ENCODE results near the gene WNT5A. TPM values are rescaled to one million over a fixed set of nuclear protein-coding genes. Genes with fewer than 3 reads are reported as not detected.

Gene WNT5A
- total RNA-seq, 3 donors from 2014 or later, result 7.0 to 54.7 (median 18.7) TPM

GRCh38 chr3:55514962-55515361 lies 27.9 kb upstream of the WNT5A start:
- no peak overlapping the region for H3K27ac ChIP-seq
- TF ChIP-seq POLR2A (IDR thresholded peaks at IDR 0.05) (no peak), POLR2AphosphoS5 (IDR thresholded peaks at IDR 0.05) (no peak)
- TF ChIP-seq, protein P1, sequence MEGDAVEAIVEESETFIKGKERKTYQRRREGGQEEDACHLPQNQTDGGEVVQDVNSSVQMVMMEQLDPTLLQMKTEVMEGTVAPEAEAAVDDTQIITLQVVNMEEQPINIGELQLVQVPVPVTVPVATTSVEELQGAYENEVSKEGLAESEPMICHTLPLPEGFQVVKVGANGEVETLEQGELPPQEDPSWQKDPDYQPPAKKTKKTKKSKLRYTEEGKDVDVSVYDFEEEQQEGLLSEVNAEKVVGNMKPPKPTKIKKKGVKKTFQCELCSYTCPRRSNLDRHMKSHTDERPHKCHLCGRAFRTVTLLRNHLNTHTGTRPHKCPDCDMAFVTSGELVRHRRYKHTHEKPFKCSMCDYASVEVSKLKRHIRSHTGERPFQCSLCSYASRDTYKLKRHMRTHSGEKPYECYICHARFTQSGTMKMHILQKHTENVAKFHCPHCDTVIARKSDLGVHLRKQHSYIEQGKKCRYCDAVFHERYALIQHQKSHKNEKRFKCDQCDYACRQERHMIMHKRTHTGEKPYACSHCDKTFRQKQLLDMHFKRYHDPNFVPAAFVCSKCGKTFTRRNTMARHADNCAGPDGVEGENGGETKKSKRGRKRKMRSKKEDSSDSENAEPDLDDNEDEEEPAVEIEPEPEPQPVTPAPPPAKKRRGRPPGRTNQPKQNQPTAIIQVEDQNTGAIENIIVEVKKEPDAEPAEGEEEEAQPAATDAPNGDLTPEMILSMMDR (IDR thresholded peaks at IDR 0.05), result no peak
- H3K36me3 ChIP-seq, result no peaks in the 10 kb centered on the region
- intact Hi-C loops (cut with DNase I; ENCODE audit: low total_unique reads), result no loop called here
- no peaks in the 10 kb centered on the region for H3K9me3 ChIP-seq
- H3K4me1 ChIP-seq, result no peaks in the 10 kb centered on the region
- no peak overlapping the region for H3K4me3 ChIP-seq
- no peak for DNase-seq (ENCODE audit: low spot score in 2 of 2)
- H3K27me3 ChIP-seq, result peaks cover 0 to 7% of the 10 kb centered on the region in 2 donors

GRCh38 chr3:55512571-55513343 lies 25.7 kb upstream of the WNT5A start:
- DNase-seq (ENCODE audit: low spot score in 2 of 2), result no peak
- intact Hi-C loops (cut with DNase I; ENCODE audit: low total_unique reads), result no loop called here
- Histone ChIP-seq H3K27ac (no peak overlapping the region), H3K27me3 (peaks cover 0 to 7% of the 10 kb centered on the region in 2 donors), H3K36me3 (no peaks in the 10 kb centered on the region), H3K4me1 (no peaks in the 10 kb centered on the region), H3K4me3 (no peak overlapping the region), H3K9me3 (no peaks in the 10 kb centered on the region)
- TF ChIP-seq POLR2A (IDR thresholded peaks at IDR 0.05), result no peak

GRCh38 chr3:55511895-55512570 lies 24.9 kb upstream of the WNT5A start:
- no peak for DNase-seq (ENCODE audit: low spot score in 2 of 2)
- Histone ChIP-seq H3K27ac (no peak overlapping the region), H3K4me3 (no peak overlapping the region), H3K4me1 (no peaks in the 10 kb centered on the region), H3K9me3 (no peaks in the 10 kb centered on the region), H3K36me3 (no peaks in the 10 kb centered on the region), H3K27me3 (peaks cover 0 to 3% of the 10 kb centered on the region in 2 donors)
- no peak for TF ChIP-seq POLR2A (IDR thresholded peaks at IDR 0.05)
- no peak for TF ChIP-seq POLR2AphosphoS5 (IDR thresholded peaks at IDR 0.05)
- TF ChIP-seq, protein P1 (IDR thresholded peaks at IDR 0.05), result no peak
- intact Hi-C loops (cut with DNase I; ENCODE audit: low total_unique reads), result no loop called here

DNA sequence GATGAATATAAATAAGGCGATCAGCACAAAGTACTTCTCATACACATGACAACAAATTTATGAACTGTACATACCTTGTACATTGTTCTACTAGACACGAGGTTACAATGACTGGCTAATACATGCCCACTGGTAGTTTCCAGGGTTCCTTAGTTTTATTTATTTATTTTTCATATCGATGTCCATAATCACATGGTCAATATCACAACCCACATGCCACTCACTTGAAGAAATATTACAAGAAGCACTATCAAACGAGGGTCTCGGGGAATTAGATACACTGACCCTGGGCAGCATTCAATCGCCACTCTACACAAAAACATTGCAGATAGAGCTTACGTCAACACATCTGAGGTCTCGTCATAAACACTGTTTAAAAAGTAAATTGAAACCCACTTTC lies 21.2 kb upstream of the WNT5A start:
- intact Hi-C loops (cut with DNase I; ENCODE audit: low total_unique reads), result no loop called here

DNA sequence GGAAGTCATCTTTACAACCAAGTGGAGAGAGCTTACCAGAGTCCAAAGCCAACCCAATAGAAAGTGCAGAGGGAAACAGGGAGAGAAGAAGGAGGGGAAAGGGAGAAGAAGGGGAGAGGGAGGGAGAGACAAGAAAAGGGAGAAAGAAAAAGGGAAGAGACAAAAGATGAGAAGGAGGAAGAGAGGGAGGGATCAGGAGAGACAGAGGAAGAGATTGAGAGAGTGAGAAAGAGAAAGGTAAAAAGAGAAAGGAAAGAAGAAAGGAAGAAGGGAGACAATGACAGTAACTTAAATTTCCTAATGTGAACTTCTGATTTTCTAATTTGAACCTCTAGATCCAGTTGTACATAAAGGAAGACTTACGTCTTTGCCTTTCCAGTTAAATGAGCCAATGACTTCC lies 20.7 kb upstream of the WNT5A start:
- Histone ChIP-seq H3K9me3 (no peaks in the 10 kb centered on the region), H3K27me3 (no peaks in the 10 kb centered on the region), H3K27ac (no peak overlapping the region), H3K4me3 (no peak overlapping the region), H3K4me1 (no peaks in the 10 kb centered on the region), H3K36me3 (no peaks in the 10 kb centered on the region)
- TF ChIP-seq POLR2A (IDR thresholded peaks at IDR 0.05), result no peak
- TF ChIP-seq, protein P1 (IDR thresholded peaks at IDR 0.05), result no peak
- TF ChIP-seq POLR2AphosphoS5 (IDR thresholded peaks at IDR 0.05), result no peak
- intact Hi-C loops (cut with DNase I; ENCODE audit: low total_unique reads), result no loop called here
- no peak for DNase-seq (ENCODE audit: low spot score in 2 of 2)

More for the DNA sequence above, 21.2 kb upstream of the WNT5A start:
- Histone ChIP-seq H3K27me3 (no peaks in the 10 kb centered on the region), H3K36me3 (no peaks in the 10 kb centered on the region), H3K4me3 (no peak overlapping the region), H3K27ac (no peak overlapping the region), H3K9me3 (no peaks in the 10 kb centered on the region), H3K4me1 (no peaks in the 10 kb centered on the region)
- no peak for DNase-seq (ENCODE audit: low spot score in 2 of 2)
- TF ChIP-seq POLR2AphosphoS5 (IDR thresholded peaks at IDR 0.05) (no peak), POLR2A (IDR thresholded peaks at IDR 0.05) (no peak)
- TF ChIP-seq, protein P1 (IDR thresholded peaks at IDR 0.05), result no peak
